K562 (cell line): ENCODE measurements around the gene HNRNPK. TPM values are rescaled to one million over a fixed set of nuclear protein-coding genes. Genes with fewer than 3 reads are reported as not detected.

Experiments used
- AFF4 ChIP-seq: sonication (generic); formaldehyde crosslinking; IDR thresholded peaks from 2 replicates; pipeline ENCODE4 v1.8.0; 2023; ENCODE audit warnings: mild to moderate bottlenecking, missing genetic modification reagents
- ATF7 ChIP-seq: fragments of 450-650 bp; IDR thresholded peaks from 2 replicates; pipeline ENCODE4 v1.7.1; 2014; ENCODE audit warnings: mild to moderate bottlenecking, moderate library complexity
- CCAR2 ChIP-seq: fragments of 200-400 bp; formaldehyde crosslinking; IDR thresholded peaks from 2 replicates; pipeline ENCODE4 v1.6.1; 2017; ENCODE audit warnings: mild to moderate bottlenecking, low read depth, low read length
- ELF1 ChIP-seq: fragments of 200-800 bp; sonication (Bioruptor generic); IDR thresholded peaks from 2 replicates; pipeline ENCODE4 v1.6.1; 2016; ENCODE audit warnings: missing genetic modification characterization, missing compliant biosample characterization
- ERF ChIP-seq: fragments of 450-650 bp; formaldehyde crosslinking; IDR thresholded peaks from 2 replicates; pipeline ENCODE4 v1.4.0; 2020; ENCODE audit warnings: mild to moderate bottlenecking, mixed read lengths
- ETV1 ChIP-seq: fragments of 450-650 bp; conservative IDR thresholded peaks from 2 replicates; pipeline ENCODE4 v1.6.1; 2016; ENCODE audit warnings: missing genetic modification characterization, control low read depth, low read depth, missing compliant biosample characterization
- FOXK2 ChIP-seq, 2 experiments: fragments of 450-650 bp; IDR thresholded peaks in 1 of 2; conservative IDR thresholded peaks in 1 of 2; 2 replicates each; pipeline ENCODE4 v1.6.1; 2016; ENCODE audit warnings: low read depth in 2 of 2, mild to moderate bottlenecking in 1 of 2
- HNRNPH1 ChIP-seq: fragments of 200-400 bp; formaldehyde crosslinking; optimal IDR thresholded peaks from 2 replicates; pipeline ENCODE3; 2017; ENCODE audit warnings: low read depth, mild to moderate bottlenecking, low read length, moderate library complexity
- KDM2B ChIP-seq: fragments of 250-450 bp; sonication (Bioruptor Pico); IDR thresholded peaks from 2 replicates; pipeline ENCODE4 v1.8.0; 2021; ENCODE audit warnings: mild to moderate bottlenecking, moderate library complexity
- LARP7 ChIP-seq: fragments of 450-650 bp; IDR thresholded peaks from 2 replicates; pipeline ENCODE4 v1.6.1; 2016
- NFATC3 ChIP-seq: fragments of 450-650 bp; IDR thresholded peaks from 2 replicates; pipeline ENCODE4 v1.6.1; 2017; ENCODE audit warnings: mild to moderate bottlenecking
- PBX2 ChIP-seq, 2 experiments: IDR thresholded peaks in 1 of 2; conservative IDR thresholded peaks in 1 of 2; 2 replicates each; pipeline ENCODE4 v1.6.1; 2016; ENCODE audit warnings: low read depth in 2 of 2, mild to moderate bottlenecking in 1 of 2, missing compliant biosample characterization in 1 of 2, missing genetic modification characterization in 1 of 2, moderate library complexity in 1 of 2
- POLR2AphosphoS2 ChIP-seq: IDR thresholded peaks from 2 replicates; pipeline ENCODE4 v1.6.1; 2012; ENCODE audit warnings: low read length, improper control_type of control experiment
- POLR3A ChIP-seq: IDR thresholded peaks from 2 replicates; pipeline ENCODE4 v1.6.1; 2011; ENCODE audit warnings: borderline replicate concordance, mild to moderate bottlenecking, moderate library complexity; ENCODE audit not compliant: insufficient read length, insufficient read depth; ENCODE audit errors: extremely low read depth
- RFX1 ChIP-seq: fragments of 450-650 bp; IDR thresholded peaks from 2 replicates; pipeline ENCODE4 v1.6.1; 2016; ENCODE audit warnings: mild to moderate bottlenecking, moderate library complexity
- SMAD4 ChIP-seq: fragments of 250-450 bp; sonication (Bioruptor Pico); conservative IDR thresholded peaks from 2 replicates; pipeline ENCODE4 v1.8.0; 2021; ENCODE audit warnings: inconsistent platforms, mild to moderate bottlenecking, moderate library complexity
- TAF7 ChIP-seq: fragments of 450-650 bp; IDR thresholded peaks from 2 replicates; pipeline ENCODE4 v1.6.1; 2016; ENCODE audit warnings: missing genetic modification characterization, missing compliant biosample characterization
- XRCC4 ChIP-seq: IDR thresholded peaks from one replicate; pipeline ENCODE4 v1.6.1; 2011; ENCODE audit not compliant: insufficient read depth, insufficient read length; ENCODE audit errors: extremely low read depth
- ZBTB17 ChIP-seq: fragments of 450-650 bp; formaldehyde crosslinking; IDR thresholded peaks from 2 replicates; pipeline ENCODE4 v1.4.0; 2020; ENCODE audit warnings: mild to moderate bottlenecking
- ZBTB7A ChIP-seq: IDR thresholded peaks from 2 replicates; pipeline ENCODE4 v1.6.1; 2011; ENCODE audit warnings: low read depth, mild to moderate bottlenecking, low read length, moderate library complexity, borderline replicate concordance; ENCODE audit not compliant: control insufficient read depth
- ZNF133 ChIP-seq: fragments of 250-450 bp; sonication (Bioruptor Pico); IDR thresholded peaks from 2 replicates; pipeline ENCODE4 v1.4.0; 2020; ENCODE audit warnings: mild to moderate bottlenecking
- ZNF146 ChIP-seq: IDR thresholded peaks from one replicate; pipeline ENCODE4 v1.6.1; 2018; ENCODE audit warnings: missing compliant biosample characterization; ENCODE audit not compliant: unreplicated experiment
- ZNF253 ChIP-seq: fragments of 250-450 bp; sonication (Bioruptor Pico); conservative IDR thresholded peaks from 2 replicates; pipeline ENCODE4 v1.6.1; 2021; ENCODE audit warnings: mild to moderate bottlenecking
- polyA plus RNA-seq, 8 experiments: library from polyadenylated mRNA; depleted of rRNA in 4 of 8; stranded (reverse) in 5 of 8; unstranded in 3 of 8; fragments of >200 nt; fragmentation: Nextera tagmentation in 2 of 8; fragmentation: Illumina TruSeq in 1 of 8; extraction: Ambion mirVana in 2 of 8; extraction: Trizol in 1 of 8; gene quantifications; 2 replicates each; pipeline versions ENCODE4 v1.2.1 to v1.2.3, GENCODE V29; 2011 to 2014; ENCODE audit warnings: inconsistent platforms in 1 of 8, missing spikeins in 1 of 8
- total RNA-seq, 7 experiments: library from RNA; depleted of rRNA in 6 of 7; stranded (reverse); fragments of >200 nt in 6 of 7; fragmentation: Illumina TruSeq in 2 of 7; extraction: Trizol in 2 of 7; gene quantifications; 2 replicates each; pipeline versions ENCODE4 v1.2.1 to v1.2.3, GENCODE V29; 2011 to 2021; ENCODE audit warnings: low replicate concordance in 1 of 7

HNRNPK gene
- total and polyA plus RNA-seq, 9 of the 15 experiments (the other 6 are each of a cell fraction or from before 2014, with no cell fraction given): 224 to 883 (median 618) TPM

GRCh38 chr9:83920927-83921707 is 58.9 kb downstream of the HNRNPK start, which contains the start of gene KIF27 (continued):
- peak; percentile 54; the same call in 1 of the 2 replicates for TF ChIP-seq ETV1
- no peak for TF ChIP-seq LARP7
- TF ChIP-seq ATF7: no peak; the same call in 1 of the 2 replicates
- no peak for TF ChIP-seq AFF4 (CRISPR knock-in tag)
- no peak for TF ChIP-seq PBX2 (CRISPR knock-in tag; IDR thresholded peaks at IDR 0.05; ENCODE audit: low read depth)
- TF ChIP-seq PBX2 (tag; conservative IDR thresholded peaks at IDR 0.05; ENCODE audit: low read depth): no peak
- TF ChIP-seq TAF7 (tag): no peak; the same call in 1 of the 2 replicates
- peak; percentile 87; the same call in 1 of the 2 replicates for TF ChIP-seq ZBTB7A
- no peak for TF ChIP-seq NFATC3
- TF ChIP-seq ZBTB17 (CRISPR knock-in tag): no peak
- no peak for TF ChIP-seq CCAR2
- no peak for TF ChIP-seq FOXK2 (conservative IDR thresholded peaks at IDR 0.05 in 1 of 2, IDR thresholded peaks at IDR 0.05 in 1 of 2; ENCODE audit: low read depth in 2 of 2)
- TF ChIP-seq POLR2AphosphoS2: no peak
- TF ChIP-seq RFX1: peak; percentile 88
- no peak for TF ChIP-seq SMAD4
- no peak for TF ChIP-seq XRCC4
- no peak for TF ChIP-seq ERF
- TF ChIP-seq ZNF146: no peak
- TF ChIP-seq HNRNPH1: no peak
- no peak for TF ChIP-seq ZNF133
- no peak for TF ChIP-seq POLR3A
- no peak for TF ChIP-seq ZNF253 (CRISPR knock-in tag)
- no peak for TF ChIP-seq KDM2B (CRISPR knock-in tag)
- TF ChIP-seq ELF1: no peak
